SK-N-SH (cell line): ENCODE results near the gene NUDT13. TPM values are rescaled to one million over a fixed set of nuclear protein-coding genes. Genes with fewer than 3 reads are reported as not detected.

Experiments
- CTCF ChIA-PET: fragments of 300-600, 350-600 bp; formaldehyde crosslinking; extraction: SDS; loops from one replicate; lab custom pipeline; 2021; lab: Yijun Ruan, JAX
- POLR2A ChIA-PET: fragments of 350-600 bp; sonication (Branson Sonifier 250); formaldehyde crosslinking; extraction: SDS; loops from one replicate; lab custom pipeline; 2020; ENCODE audit warnings: antibody characterized with exemption, inconsistent platforms; lab: Yijun Ruan, JAX
- DNase-seq: peaks from one replicate; pipeline ENCODE4 v3.0.0; 2012
- H2AFZ ChIP-seq: fragments of 200-600 bp; sonication (generic); 2 replicates; pipeline ENCODE4 v1.8.1; 2016; ENCODE audit warnings: antibody characterized with exemption, mild to moderate bottlenecking, low read depth
- H3F3A ChIP-seq: fragments of 200-600 bp; sonication (generic); replicated peaks from 2 replicates; pipeline ENCODE3; 2016; ENCODE audit warnings: antibody characterized with exemption, mild to moderate bottlenecking; ENCODE audit not compliant: insufficient read depth
- H3K27ac ChIP-seq, 2 experiments: fragments of 200-500 bp in 1 of 2; fragments of 200-600 bp in 1 of 2; sonication (Bioruptor generic) in 1 of 2; sonication (generic), shearing (Covaris generic) in 1 of 2; 2 replicates each; pipeline versions ENCODE4 v1.5.1 to v1.6.1; 2014 to 2016; ENCODE audit warnings: low read depth in 2 of 2, inconsistent platforms in 1 of 2, low read length in 1 of 2, mild to moderate bottlenecking in 1 of 2, mixed read lengths in 1 of 2
- H3K27me3 ChIP-seq: fragments of 200-600 bp; sonication (generic), shearing (Covaris generic); 2 replicates; pipeline ENCODE4 v1.6.1; 2016; ENCODE audit warnings: mixed run types; ENCODE audit not compliant: insufficient read depth
- H3K36me3 ChIP-seq, 2 experiments: fragments of 200-500 bp in 1 of 2; fragments of 200-600 bp in 1 of 2; sonication (Bioruptor generic) in 1 of 2; sonication (generic) in 1 of 2; replicated peaks in 1 of 2; 2 replicates each; pipeline versions ENCODE3 to v1.5.1; 2014 to 2016; ENCODE audit warnings: low read length in 1 of 2, mild to moderate bottlenecking in 1 of 2; ENCODE audit not compliant: insufficient read depth in 2 of 2, control insufficient read depth in 1 of 2
- H3K4me1 ChIP-seq, 2 experiments: fragments of 200-500 bp in 1 of 2; fragments of 200-600 bp in 1 of 2; sonication (Bioruptor generic) in 1 of 2; sonication (generic), shearing (Covaris generic) in 1 of 2; 2 replicates each; pipeline versions ENCODE4 v1.5.1 to v1.6.1; 2014 to 2016; ENCODE audit warnings: low read depth in 1 of 2, low read length in 1 of 2, mixed run types in 1 of 2; ENCODE audit not compliant: insufficient read depth in 2 of 2, control insufficient read depth in 1 of 2
- H3K4me2 ChIP-seq: fragments of 200-600 bp; sonication (generic), shearing (Covaris generic); 2 replicates; pipeline ENCODE4 v1.6.1; 2017; ENCODE audit warnings: mixed run types
- H3K4me3 ChIP-seq, 2 experiments: fragments of 200-500 bp in 1 of 2; fragments of 200-600 bp in 1 of 2; sonication (Bioruptor generic) in 1 of 2; sonication (generic), shearing (Covaris generic) in 1 of 2; 2 replicates each; pipeline versions ENCODE4 v1.5.1 to v1.8.1; 2014 to 2016; ENCODE audit warnings: low read depth in 2 of 2, inconsistent platforms in 1 of 2, low read length in 1 of 2, mild to moderate bottlenecking in 1 of 2, mixed read lengths in 1 of 2, moderate library complexity in 1 of 2
- H3K79me2 ChIP-seq: fragments of 200-600 bp; sonication (generic); 2 replicates; pipeline ENCODE4 v1.8.1; 2017; ENCODE audit warnings: mild to moderate bottlenecking; ENCODE audit not compliant: insufficient read depth
- H3K9ac ChIP-seq: fragments of 200-600 bp; sonication (generic); 2 replicates; pipeline ENCODE4 v1.6.1; 2017; ENCODE audit warnings: mixed run types
- H3K9me2 ChIP-seq: fragments of 200-600 bp; sonication (generic); 2 replicates; pipeline ENCODE4 v1.6.1; 2017; ENCODE audit warnings: mixed run types
- H3K9me3 ChIP-seq: fragments of 200-600 bp; sonication (generic); 2 replicates; pipeline ENCODE4 v1.6.1; 2017; ENCODE audit warnings: mixed run types, mild to moderate bottlenecking, moderate library complexity
- H4K20me1 ChIP-seq: fragments of 200-600 bp; sonication (generic); 2 replicates; pipeline ENCODE4 v1.6.1; 2017; ENCODE audit warnings: mild to moderate bottlenecking, mixed run types; ENCODE audit not compliant: insufficient read depth
- ELF1 ChIP-seq: IDR thresholded peaks from 2 replicates; pipeline ENCODE4 v1.4.0; 2012
- EP300 ChIP-seq, 2 experiments: IDR thresholded peaks; 2 replicates each; pipeline versions ENCODE4 v1.4.0 to v1.6.1; 2012; ENCODE audit warnings: borderline replicate concordance in 1 of 2, low read depth in 1 of 2, low read length in 1 of 2
- EZH2phosphoT487 ChIP-seq: fragments of 200-600 bp; sonication (generic); IDR thresholded peaks from 2 replicates; pipeline ENCODE4 v1.6.1; 2017; ENCODE audit warnings: low read depth, mixed run types, mild to moderate bottlenecking, antibody characterized with exemption, moderate library complexity, borderline replicate concordance
- FOXJ3 ChIP-seq: sonication (generic); formaldehyde crosslinking; IDR thresholded peaks from 2 replicates; pipeline ENCODE4 v1.5.1; 2020; ENCODE audit warnings: mild to moderate bottlenecking, missing genetic modification reagents
- GABPA ChIP-seq: IDR thresholded peaks from 2 replicates; pipeline ENCODE4 v1.4.0; 2012; ENCODE audit warnings: low read depth, mild to moderate bottlenecking
- GATA2 ChIP-seq: sonication (generic); formaldehyde crosslinking; IDR thresholded peaks from 2 replicates; pipeline ENCODE4 v1.5.0; 2020; ENCODE audit warnings: mild to moderate bottlenecking, missing genetic modification reagents
- MAX ChIP-seq: IDR thresholded peaks from 2 replicates; pipeline ENCODE4 v1.4.0; 2012; ENCODE audit warnings: low read depth
- MEF2A ChIP-seq: IDR thresholded peaks from 2 replicates; pipeline ENCODE4 v1.4.0; 2012; ENCODE audit warnings: low read depth, borderline replicate concordance
- MXI1 ChIP-seq: IDR thresholded peaks from 2 replicates; pipeline ENCODE4 v1.6.1; 2012; ENCODE audit warnings: mild to moderate bottlenecking, low read depth, low read length, improper control_type of control experiment
- NFIC ChIP-seq: IDR thresholded peaks from 2 replicates; pipeline ENCODE4 v1.4.0; 2012; ENCODE audit warnings: borderline replicate concordance
- NRF1 ChIP-seq: IDR thresholded peaks from 2 replicates; pipeline ENCODE4 v1.6.1; 2012; ENCODE audit warnings: low read depth, mild to moderate bottlenecking, low read length
- RCOR1 ChIP-seq: fragments of 150-350 bp; IDR thresholded peaks from 2 replicates; pipeline ENCODE4 v1.6.1; 2017; ENCODE audit warnings: antibody characterized with exemption, low read length
- REST ChIP-seq: IDR thresholded peaks from 2 replicates; pipeline ENCODE4 v1.6.1; 2012; ENCODE audit warnings: mild to moderate bottlenecking, low read depth, low read length, moderate library complexity
- RFX5 ChIP-seq: IDR thresholded peaks from 2 replicates; pipeline ENCODE4 v1.6.1; 2012; ENCODE audit warnings: mild to moderate bottlenecking, improper control_type of control experiment, low read length
- RXRA ChIP-seq: IDR thresholded peaks from 2 replicates; pipeline ENCODE4 v1.4.0; 2012; ENCODE audit warnings: low read depth, mild to moderate bottlenecking, borderline replicate concordance
- SIN3A ChIP-seq: IDR thresholded peaks from 2 replicates; pipeline ENCODE4 v1.6.1; 2012; ENCODE audit warnings: low read depth, mild to moderate bottlenecking, low read length, moderate library complexity, borderline replicate concordance
- TEAD4 ChIP-seq: IDR thresholded peaks from 2 replicates; pipeline ENCODE4 v1.4.0; 2012; ENCODE audit warnings: mild to moderate bottlenecking, borderline replicate concordance; ENCODE audit not compliant: insufficient read depth
- USF1 ChIP-seq: IDR thresholded peaks from 2 replicates; pipeline ENCODE4 v1.4.0; 2012; ENCODE audit warnings: low read depth, borderline replicate concordance
- ZBTB33 ChIP-seq: IDR thresholded peaks from 2 replicates; pipeline ENCODE4 v1.4.0; 2012; ENCODE audit warnings: low read depth, borderline replicate concordance
- WGBS: methylation state at CpG from one replicate; pipeline ENCODE4 v1.1.6; 2017; ENCODE audit warnings: low lambda C conversion rate; 5-methylcytosine and 5-hydroxymethylcytosine counted together
- polyA plus RNA-seq, 3 experiments: library from polyadenylated mRNA; depleted of rRNA; stranded (reverse); fragments of >200 nt; gene quantifications; 2 replicates each; pipeline ENCODE4 v1.2.3, GENCODE V29; 2012

The NUDT13 gene
- polyA plus RNA-seq, 1 of the 3 experiments (the other 2 are of a cell fraction): 3.4 TPM

- ChIA-PET POLR2A (no interaction called here), CTCF (interaction anchor here (1.2 to 3.6 kb wide), 3 partner anchors 14 to 305 kb away, joined by 3 to 16 read pairs (median 4); no protein-coding TSS in a partner anchor)
- WGBS: 86% methylated on average over 2 of the region's 2 CpGs
- Histone ChIP-seq H4K20me1 (no peaks in the 10 kb centered on the region), H3K9ac (no peak overlapping the region), H3K4me2 (no peak overlapping the region), H3K4me1 (no peaks in the 10 kb centered on the region), H3K36me3 (peaks cover 68 to 70% of the 10 kb centered on the region in 2 experiments), H3F3A (peaks cover 15% of the 10 kb centered on the region), H3K27me3 (no peaks in the 10 kb centered on the region), H3K9me3 (no peaks in the 10 kb centered on the region), H3K79me2 (peaks cover 7% of the 10 kb centered on the region; the same call in 1 of the 2 replicates), H2AFZ (no peak overlapping the region), H3K4me3 (no peak overlapping the region), H3K9me2 (no peaks in the 10 kb centered on the region), H3K27ac (no peak overlapping the region)
- TF ChIP-seq ELF1 (no peak), NFIC (no peak), USF1 (no peak), ZBTB33 (no peak), MEF2A (no peak), NRF1 (no peak), MAX (no peak), TEAD4 (no peak), RFX5 (no peak), EP300 (IDR thresholded peaks at IDR 0.05; ENCODE audit: borderline replicate concordance in 1 of 2, low read depth in 1 of 2, low read length in 1 of 2) (no peak), RCOR1 (no peak), MXI1 (no peak), REST (no peak), SIN3A (no peak), GATA2 (CRISPR knock-in tag) (no peak), EZH2phosphoT487 (no peak), RXRA (no peak), FOXJ3 (CRISPR knock-in tag) (no peak), GABPA (no peak)
- DNase-seq: no peak
Observed at GRCh38 chr10:73139251-73139650, 29.0 kb downstream of the NUDT13 start.
